ENCODE results near the gene ZFAND3. TPM values are rescaled to one million over a fixed set of nuclear protein-coding genes. Genes with fewer than 3 reads are reported as not detected.

ZFAND3 gene
- polyA plus RNA-seq, 3 donors = 144 to 156 (median 149) TPM

GRCh38 chr6:37822851-37823682 is 3.5 kb downstream of the ZFAND3 start:
- no peak for DNase-seq

GRCh38 chr6:37824170-37824569 is 4.6 kb downstream of the ZFAND3 start:
- DNase-seq = no peak

- no peak for DNase-seq
Measured at GRCh38 chr6:37826188-37826587, 6.7 kb downstream of the ZFAND3 start.

GRCh38 chr6:37826993-37827392 is 7.5 kb downstream of the ZFAND3 start:
- no peak for DNase-seq

GRCh38 chr6:37827603-37828265 is 8.2 kb downstream of the ZFAND3 start:
- DNase-seq = no peak

GRCh38 chr6:37830225-37830624 is 10.7 kb downstream of the ZFAND3 start:
- no peak for DNase-seq

GRCh38 chr6:37831457-37831856 is 11.9 kb downstream of the ZFAND3 start:
- DNase-seq = no peak

GRCh38 chr6:37835923-37836322 is 16.4 kb downstream of the ZFAND3 start:
- no peak for DNase-seq

- DNase-seq = no peak
Measured at GRCh38 chr6:37838219-37838921, 18.8 kb downstream of the ZFAND3 start.

- DNase-seq = no peak
Measured at GRCh38 chr6:37840143-37840939, 20.8 kb downstream of the ZFAND3 start.

- no peak for DNase-seq
Measured at GRCh38 chr6:37840940-37841300, 21.4 kb downstream of the ZFAND3 start.

- DNase-seq = no peak
Measured at GRCh38 chr6:37845026-37845911, 25.7 kb downstream of the ZFAND3 start.

GRCh38 chr6:37845930-37846329 is 26.4 kb downstream of the ZFAND3 start:
- no peak for DNase-seq

GRCh38 chr6:37847704-37848103 is 28.2 kb downstream of the ZFAND3 start:
- DNase-seq = no peak

GRCh38 chr6:37848371-37848770 is 28.8 kb downstream of the ZFAND3 start:
- DNase-seq = no peak

- no peak for DNase-seq
Measured at GRCh38 chr6:37850260-37850659, 30.7 kb downstream of the ZFAND3 start.

- no peak for DNase-seq
Measured at GRCh38 chr6:37850728-37851285, 31.3 kb downstream of the ZFAND3 start.

GRCh38 chr6:37851997-37852524 is 32.5 kb downstream of the ZFAND3 start:
- no peak for DNase-seq

GRCh38 chr6:37856285-37856684 is 36.8 kb downstream of the ZFAND3 start:
- DNase-seq = no peak

- DNase-seq = no peak
Measured at GRCh38 chr6:37858363-37858762, 38.8 kb downstream of the ZFAND3 start.
